Measurements from ENCODE around the gene MEI1.

MEI1 gene

GRCh38 chr22:41782751-41783150 lies 83.4 kb downstream of the MEI1 start:
- DNase-seq (ENCODE audit: low read depth) = no peak

- DNase-seq (ENCODE audit: low read depth) = no peak
Measured at GRCh38 chr22:41787331-41787730, 88.0 kb downstream of the MEI1 start.

GRCh38 chr22:41793871-41794270 lies 94.6 kb downstream of the MEI1 start:
- no peak for DNase-seq (ENCODE audit: low read depth)

- no peak for DNase-seq (ENCODE audit: low read depth)
Measured at GRCh38 chr22:41798736-41799135, 99.4 kb downstream of the MEI1 start.

GRCh38 chr22:41799486-41800347 lies 100.4 kb downstream of the MEI1 start:
- DNase-seq (ENCODE audit: low read depth) = no peak

- peak; percentile 78 for DNase-seq (ENCODE audit: low read depth)
Measured at GRCh38 chr22:41800348-41801146, 101.2 kb downstream of the MEI1 start, which contains the start of gene CCDC134. Gene CCDC134 (plus strand): TSS chr22:41800679. CDS start chr22:41808891, 8,212 bp downstream.

GRCh38 chr22:41801147-41801819 lies 102.0 kb downstream of the MEI1 start:
- no peak for DNase-seq (ENCODE audit: low read depth)

GRCh38 chr22:41801886-41802285 lies 102.6 kb downstream of the MEI1 start:
- no peak for DNase-seq (ENCODE audit: low read depth)

GRCh38 chr22:41805639-41806038 lies 106.3 kb downstream of the MEI1 start:
- no peak for DNase-seq (ENCODE audit: low read depth)

GRCh38 chr22:41808400-41808799 lies 109.1 kb downstream of the MEI1 start:
- no peak for DNase-seq (ENCODE audit: low read depth)

- DNase-seq (ENCODE audit: low read depth) = no peak
Measured at GRCh38 chr22:41810022-41810421, 110.7 kb downstream of the MEI1 start.

GRCh38 chr22:41812805-41813545 lies 113.7 kb downstream of the MEI1 start:
- DNase-seq (ENCODE audit: low read depth) = no peak

GRCh38 chr22:41813726-41814410 lies 114.6 kb downstream of the MEI1 start:
- no peak for DNase-seq (ENCODE audit: low read depth)

GRCh38 chr22:41815716-41816115 lies 116.4 kb downstream of the MEI1 start:
- DNase-seq (ENCODE audit: low read depth) = no peak

GRCh38 chr22:41816241-41816640 lies 116.9 kb downstream of the MEI1 start:
- no peak for DNase-seq (ENCODE audit: low read depth)

GRCh38 chr22:41816871-41817270 lies 117.6 kb downstream of the MEI1 start:
- DNase-seq (ENCODE audit: low read depth) = no peak

- no peak for DNase-seq (ENCODE audit: low read depth)
Measured at GRCh38 chr22:41818011-41818410, 118.7 kb downstream of the MEI1 start.

- no peak for DNase-seq (ENCODE audit: low read depth)
Measured at GRCh38 chr22:41818596-41818995, 119.3 kb downstream of the MEI1 start.

GRCh38 chr22:41819257-41819656 lies 120.0 kb downstream of the MEI1 start:
- DNase-seq (ENCODE audit: low read depth) = no peak

GRCh38 chr22:41820447-41820846 lies 121.1 kb downstream of the MEI1 start:
- DNase-seq (ENCODE audit: low read depth) = no peak
